GM23338 (cell line): ENCODE data around the gene C2.

Experiments used
- JUNB ChIP-seq: IDR thresholded peaks from one replicate; pipeline ENCODE4 v1.6.1; 2016; ENCODE audit warnings: antibody characterized with exemption; ENCODE audit not compliant: unreplicated experiment
- POLR2AphosphoS5 ChIP-seq: IDR thresholded peaks from 2 replicates; pipeline ENCODE4 v1.6.1; 2016; ENCODE audit warnings: antibody characterized with exemption, low read depth
- TF ChIP-seq, protein P1 (sequence below), 2 experiments: fragments of 200-600 bp in 1 of 2; sonication (generic) in 1 of 2; conservative IDR thresholded peaks; 2 replicates each; pipeline versions ENCODE4 v1.5.1 to v1.6.1; 2016 to 2017; ENCODE audit warnings: antibody characterized with exemption in 2 of 2, low read depth in 2 of 2, mild to moderate bottlenecking in 2 of 2, moderate library complexity in 1 of 2

DNA sequence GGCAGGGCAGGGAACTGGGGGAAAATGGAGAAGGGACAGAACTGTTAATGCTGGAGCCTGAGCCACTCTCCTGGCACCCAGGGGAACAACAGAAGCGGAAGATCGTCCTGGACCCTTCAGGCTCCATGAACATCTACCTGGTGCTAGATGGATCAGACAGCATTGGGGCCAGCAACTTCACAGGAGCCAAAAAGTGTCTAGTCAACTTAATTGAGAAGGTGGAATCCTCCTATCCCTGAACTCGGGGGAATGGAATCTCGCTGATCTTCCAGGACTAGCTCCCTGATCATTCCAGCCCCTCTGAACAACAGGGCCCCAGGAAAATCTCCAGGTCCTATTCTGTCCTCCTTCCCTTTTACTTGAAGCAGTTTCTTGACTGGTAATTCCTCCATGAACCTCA is 20.3 kb downstream of the C2 start:
- TF ChIP-seq, protein P1, sequence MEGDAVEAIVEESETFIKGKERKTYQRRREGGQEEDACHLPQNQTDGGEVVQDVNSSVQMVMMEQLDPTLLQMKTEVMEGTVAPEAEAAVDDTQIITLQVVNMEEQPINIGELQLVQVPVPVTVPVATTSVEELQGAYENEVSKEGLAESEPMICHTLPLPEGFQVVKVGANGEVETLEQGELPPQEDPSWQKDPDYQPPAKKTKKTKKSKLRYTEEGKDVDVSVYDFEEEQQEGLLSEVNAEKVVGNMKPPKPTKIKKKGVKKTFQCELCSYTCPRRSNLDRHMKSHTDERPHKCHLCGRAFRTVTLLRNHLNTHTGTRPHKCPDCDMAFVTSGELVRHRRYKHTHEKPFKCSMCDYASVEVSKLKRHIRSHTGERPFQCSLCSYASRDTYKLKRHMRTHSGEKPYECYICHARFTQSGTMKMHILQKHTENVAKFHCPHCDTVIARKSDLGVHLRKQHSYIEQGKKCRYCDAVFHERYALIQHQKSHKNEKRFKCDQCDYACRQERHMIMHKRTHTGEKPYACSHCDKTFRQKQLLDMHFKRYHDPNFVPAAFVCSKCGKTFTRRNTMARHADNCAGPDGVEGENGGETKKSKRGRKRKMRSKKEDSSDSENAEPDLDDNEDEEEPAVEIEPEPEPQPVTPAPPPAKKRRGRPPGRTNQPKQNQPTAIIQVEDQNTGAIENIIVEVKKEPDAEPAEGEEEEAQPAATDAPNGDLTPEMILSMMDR (conservative IDR thresholded peaks at IDR 0.05; ENCODE audit: low read depth in 2 of 2): no peak
- TF ChIP-seq JUNB (no peak), POLR2AphosphoS5 (no peak)
